Spleen (tissue), 11 donors: Measurements from ENCODE around the gene HOXB2. TPM values are rescaled to one million over a fixed set of nuclear protein-coding genes. Genes with fewer than 3 reads are reported as not detected.

Experiments
- DNase-seq: peaks from one replicate; pipeline ENCODE4 v3.0.0-alpha.2; 2020
- H3K27ac ChIP-seq, 8 donors: fragments of 200-600 bp; sonication (generic) in 7 of 8; 1 replicate in 4 of 8; 2 replicates in 4 of 8; pipeline versions ENCODE4 v1.5.0 to v1.8.0; 2016 to 2021; ENCODE audit warnings: inconsistent platforms in 4 of 8, mild to moderate bottlenecking in 4 of 8, moderate library complexity in 1 of 8
- H3K27me3 ChIP-seq, 7 donors: fragments of 200-600 bp; sonication (generic) in 6 of 7; replicated peaks in 1 of 7; 1 replicate in 4 of 7; 2 replicates in 3 of 7; pipeline versions ENCODE4 v1.5.0 to v1.8.0; 2016 to 2021; ENCODE audit warnings: inconsistent platforms in 3 of 7, mild to moderate bottlenecking in 1 of 7
- H3K36me3 ChIP-seq, 6 donors: fragments of 200-600 bp; sonication (generic) in 5 of 6; 1 replicate in 4 of 6; 2 replicates in 2 of 6; pipeline versions ENCODE4 v1.5.0 to v1.8.0; 2016 to 2021; ENCODE audit warnings: inconsistent platforms in 2 of 6
- H3K4me1 ChIP-seq, 6 donors: fragments of 200-600 bp; sonication (generic) in 5 of 6; 1 replicate in 3 of 6; 2 replicates in 3 of 6; pipeline versions ENCODE4 v1.5.0 to v1.8.0; 2016 to 2021; ENCODE audit warnings: inconsistent platforms in 3 of 6
- H3K4me3 ChIP-seq, 8 donors: fragments of 200-600 bp; sonication (generic) in 7 of 8; 1 replicate in 4 of 8; 2 replicates in 4 of 8; pipeline versions ENCODE4 v1.5.0 to v1.8.0; 2016 to 2021; ENCODE audit warnings: inconsistent platforms in 4 of 8, mild to moderate bottlenecking in 4 of 8, moderate library complexity in 2 of 8
- H3K9me3 ChIP-seq, 8 donors: fragments of 200-600 bp; sonication (generic) in 7 of 8; 1 replicate in 4 of 8; 2 replicates in 4 of 8; pipeline versions ENCODE4 v1.5.0 to v1.8.0; 2016 to 2021; ENCODE audit warnings: inconsistent platforms in 4 of 8
- CTCF ChIP-seq, 11 experiments: fragments of 200-600 bp in 7 of 11; fragments of 450-650 bp in 4 of 11; sonication (generic) in 4 of 11; IDR thresholded peaks in 8 of 11; conservative IDR thresholded peaks in 3 of 11; 1 replicate in 7 of 11; 2 replicates in 4 of 11; pipeline versions ENCODE4 v1.4.0 to v1.8.0; 2016 to 2021; ENCODE audit warnings: antibody characterized with exemption in 11 of 11, inconsistent platforms in 4 of 11, mild to moderate bottlenecking in 1 of 11
- POLR2A ChIP-seq, 3 donors: fragments of 450-650 bp; IDR thresholded peaks; one replicate each; pipeline ENCODE4 v1.5.1; 2017; ENCODE audit warnings: antibody characterized with exemption in 3 of 3, mild to moderate bottlenecking in 1 of 3
- POLR2AphosphoS5 ChIP-seq, 3 donors: sonication (generic); formaldehyde crosslinking; IDR thresholded peaks; one replicate each; pipeline ENCODE4 v1.5.1; 2017; ENCODE audit warnings: antibody characterized with exemption in 3 of 3
- WGBS, 5 donors: extraction: QIAGEN DNeasy Blood & Tissue Kit in 3 of 5; methylation state at CpG; one replicate each; pipeline versions ENCODE4 v1.1.5 to v1.1.7; 2013 to 2018; 5-methylcytosine and 5-hydroxymethylcytosine counted together
- intact Hi-C: fragments of 100-400 bp; cut with DNase I; formaldehyde crosslinking; loops from one replicate; pipeline ENCODE4 v1.15.0; 2023; ENCODE audit warnings: low total_unique reads
- polyA plus RNA-seq, 3 donors: library from polyadenylated mRNA; stranded (reverse); fragments of 200-250 nt; gene quantifications; one replicate each; pipeline ENCODE4 v1.2.1, GENCODE V29; 2013
- total RNA-seq, 7 donors: library from RNA; depleted of rRNA in 3 of 7; stranded (reverse); fragments of >200 nt in 3 of 7; fragmentation: NEBNext Ultra II Directional in 4 of 7; extraction: Animal tissue kit (Norgen Biotek cat#: 25700) in 4 of 7; gene quantifications; one replicate each; pipeline versions ENCODE4 v1.1.0 to v1.2.1, GENCODE V29; 2016 to 2021
- donor health status: healthy with polysubstance abuse.
- donor health status: DM: no; HTN: no; CAD: no; lungs with moderate emphysema.
- donor health status: DM: no; HTN: no; CAD: no.
- donor health status: Bipolar disorder and iron deficiency.
- donor health status: healthy.
- donor health status: DM: no; HTN: no; CAD: no.
- donor health status: DM: yes; HTN: yes; CAD: no.

Gene HOXB2
- total and polyA plus RNA-seq, 10 donors: 5.9 to 21.9 (median 8.8) TPM

- DNase-seq: no peak
- H3K4me3 ChIP-seq: peak overlapping the region; percentile 55 to 85 (median 63)
- TF ChIP-seq CTCF (IDR thresholded peaks at IDR 0.05 in 8 of 11, conservative IDR thresholded peaks at IDR 0.05 in 3 of 11): no peak
- peak in 1 of 3 donors; percentile 0 for TF ChIP-seq POLR2AphosphoS5 (IDR thresholded peaks at IDR 0.05)
- H3K27me3 ChIP-seq: peaks cover 2 to 90% (median 71%) of the 10 kb centered on the region in 7 donors
- H3K36me3 ChIP-seq: no peaks in the 10 kb centered on the region
- no peaks in the 10 kb centered on the region for H3K9me3 ChIP-seq
- intact Hi-C loops: no loop called here
- WGBS, 5 donors: 8 to 14% (median 10%) methylated on average over 37 to 43 of the region's 43 CpGs
- peak overlapping the region; percentile 36 to 89 (median 81) for H3K27ac ChIP-seq
- peaks cover 11 to 85% (median 60%) of the 10 kb centered on the region in 6 donors for H3K4me1 ChIP-seq
Observed at GRCh38 chr17:48578616-48579470, 33.9 kb upstream of the HOXB2 start.

DNA sequence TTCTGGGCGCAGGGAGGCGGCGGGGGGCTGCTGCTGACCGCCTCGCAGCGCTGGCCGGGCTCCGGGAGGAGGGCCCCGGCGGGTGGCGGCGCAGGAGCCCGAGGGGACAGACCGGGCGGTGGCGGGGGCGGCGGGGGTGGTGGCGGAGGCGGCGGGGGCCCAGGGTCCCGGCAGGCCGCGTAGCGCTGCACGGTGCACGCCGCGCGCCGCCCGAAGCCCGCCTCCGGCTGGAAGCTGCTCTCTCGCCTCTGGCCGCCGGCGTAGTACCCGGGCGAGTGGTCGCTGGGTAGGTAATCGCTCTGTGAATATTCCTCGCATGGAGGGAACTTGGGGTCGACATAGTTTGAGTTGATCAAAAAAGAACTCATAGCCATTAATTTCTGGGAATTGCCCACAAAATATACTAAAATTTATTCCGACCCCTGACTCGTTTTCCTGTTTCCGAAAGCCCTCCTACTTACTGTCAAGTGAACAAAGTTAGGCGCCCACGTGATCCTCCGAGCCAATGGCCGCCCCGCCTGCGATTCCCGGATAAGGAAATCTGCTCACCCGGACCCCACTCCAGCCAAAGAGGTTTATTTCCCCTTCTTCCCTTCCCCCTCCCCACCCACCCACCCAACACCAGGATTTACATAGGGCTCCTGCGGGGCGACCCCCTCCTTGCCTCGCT lies 33.2 kb upstream of the HOXB2 start, which contains the start of gene HOXB4:
Gene HOXB4, minus strand, starts transcription at position 405 of the 670 bp plus-strand sequence. Its CDS starts 31 bp downstream, at position 374.
- Histone ChIP-seq H3K4me1 (peaks cover 11 to 80% (median 56%) of the 10 kb centered on the region in 6 donors), H3K36me3 (no peaks in the 10 kb centered on the region), H3K27ac (peak within 1 kb of the TSS; percentile 36 to 89 (median 81)), H3K9me3 (no peaks in the 10 kb centered on the region), H3K4me3 (peak within 1 kb of the TSS; percentile 55 to 85 (median 63)), H3K27me3 (peaks cover 2 to 82% (median 63%) of the 10 kb centered on the region in 7 donors)
- peak; percentile 91 for DNase-seq
- TF ChIP-seq POLR2A (IDR thresholded peaks at IDR 0.05) (no peak), POLR2AphosphoS5 (IDR thresholded peaks at IDR 0.05) (peak in 1 of 3 donors; percentile 38)
- 0 to 1% (median 0%) methylated on average over 26 to 58 of the region's 58 CpGs for WGBS, 5 donors
- intact Hi-C loops: no loop called here

DNA sequence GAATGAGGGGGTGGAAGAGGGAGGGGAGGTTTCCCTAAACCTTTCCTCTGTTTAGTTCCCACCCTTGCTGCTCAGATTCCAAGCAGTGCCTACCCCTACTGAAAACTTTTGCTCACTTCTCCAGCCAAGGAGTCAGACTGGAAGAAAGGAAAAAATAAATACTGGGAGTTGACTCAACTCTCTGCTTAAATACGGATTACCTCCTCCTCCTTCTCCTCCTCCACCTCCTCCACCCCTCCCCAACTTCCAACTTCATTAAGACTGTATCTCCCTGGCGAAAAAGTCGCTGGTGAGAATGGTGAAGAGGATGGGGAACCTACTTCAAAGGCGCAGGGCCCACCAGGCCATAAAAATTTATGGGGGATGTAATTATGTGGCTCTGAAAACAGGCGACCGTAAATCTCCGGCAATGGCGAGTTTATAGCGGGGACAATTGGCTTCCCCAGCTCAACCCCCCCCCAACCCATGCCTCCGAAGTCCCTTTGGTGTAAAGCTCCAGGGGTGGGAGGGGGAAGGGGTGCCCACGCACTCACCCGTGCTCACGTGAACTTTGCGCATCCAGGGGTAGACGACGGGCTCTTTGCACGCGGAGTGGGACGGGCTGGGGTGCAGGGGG lies 32.5 kb upstream of the HOXB2 start:
- Histone ChIP-seq H3K27me3 (peaks cover 2 to 76% (median 57%) of the 10 kb centered on the region in 7 donors), H3K4me1 (peaks cover 7 to 74% (median 51%) of the 10 kb centered on the region in 6 donors), H3K4me3 (peak overlapping the region; percentile 55 to 85 (median 63)), H3K36me3 (no peaks in the 10 kb centered on the region), H3K27ac (peak overlapping the region in 7 of 8 donors; percentile 79 to 89 (median 83)), H3K9me3 (no peaks in the 10 kb centered on the region)
- intact Hi-C loops: no loop called here
- 2 to 4% (median 3%) methylated on average over 10 to 19 of the region's 19 CpGs for WGBS, 5 donors
- no peak for DNase-seq
- TF ChIP-seq POLR2A (IDR thresholded peaks at IDR 0.05) (no peak), CTCF (IDR thresholded peaks at IDR 0.05 in 8 of 11, conservative IDR thresholded peaks at IDR 0.05 in 3 of 11) (no peak), POLR2AphosphoS5 (IDR thresholded peaks at IDR 0.05) (no peak)

DNA sequence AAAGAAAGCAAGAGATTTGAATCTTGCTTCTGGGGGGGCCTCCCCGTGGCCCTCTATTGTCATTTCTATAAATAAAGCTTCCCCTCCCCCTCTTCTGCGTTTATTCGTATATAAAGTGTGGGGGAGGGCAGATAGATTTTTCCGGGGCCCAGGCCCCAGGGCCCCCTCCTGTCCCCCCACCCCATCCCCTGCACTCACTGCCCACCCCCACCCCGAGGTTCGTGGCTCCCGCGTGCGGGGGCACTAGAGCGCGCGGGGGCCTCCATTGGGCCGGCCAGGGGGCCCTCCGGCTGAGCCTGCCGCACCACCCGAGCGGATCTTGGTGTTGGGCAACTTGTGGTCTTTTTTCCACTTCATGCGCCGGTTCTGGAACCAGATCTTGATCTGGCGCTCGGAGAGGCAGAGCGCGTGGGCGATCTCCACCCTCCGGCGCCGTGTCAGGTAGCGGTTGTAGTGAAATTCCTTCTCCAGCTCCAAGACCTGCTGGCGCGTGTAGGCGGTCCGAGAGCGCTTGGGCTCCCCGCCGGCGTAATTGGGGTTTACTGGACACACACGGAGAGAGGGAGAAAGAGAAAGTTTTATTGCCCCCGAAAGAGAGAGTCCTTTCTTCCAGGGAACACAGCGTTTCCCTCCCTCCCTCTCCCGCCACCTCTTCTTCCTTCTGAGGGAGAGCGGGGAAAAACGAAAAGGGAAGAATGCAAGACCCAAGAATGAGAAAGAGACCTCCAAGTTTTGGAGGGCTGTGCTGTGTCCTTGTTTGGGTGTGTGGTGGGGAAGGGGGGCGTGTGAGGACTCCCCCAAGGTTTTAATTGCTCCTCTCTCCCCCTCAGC lies 31.8 kb upstream of the HOXB2 start:
- intact Hi-C loops: no loop called here
- Histone ChIP-seq H3K27ac (peak overlapping the region; percentile 23 to 89 (median 81)), H3K9me3 (no peaks in the 10 kb centered on the region), H3K4me1 (peaks cover 5 to 73% (median 44%) of the 10 kb centered on the region in 6 donors), H3K36me3 (no peaks in the 10 kb centered on the region), H3K4me3 (peak overlapping the region in 6 of 8 donors; percentile 15 to 85 (median 61)), H3K27me3 (peaks cover 0 to 68% (median 50%) of the 10 kb centered on the region in 7 donors)
- WGBS, 5 donors: 21 to 37% (median 29%) methylated on average over 21 to 43 of the region's 43 CpGs
- DNase-seq: no peak
- TF ChIP-seq POLR2AphosphoS5 (IDR thresholded peaks at IDR 0.05) (peak in 1 of 3 donors; percentile 43), POLR2A (IDR thresholded peaks at IDR 0.05) (no peak)
